ENCODE data around the gene BTG2. TPM values are rescaled to one million over a fixed set of nuclear protein-coding genes. Genes with fewer than 3 reads are reported as not detected.

BTG2 gene
- total RNA-seq, 3 donors from 2014 or later = 82.7 to 271 (median 102) TPM

Other genes starting within 250 kb of the BTG2 start
- not detected for gene MYOG, start 219.5 kb upstream of the BTG2 start, total RNA-seq
- gene ADORA1, start 177.8 kb upstream of the BTG2 start, total RNA-seq = 10 to 100 TPM in 1 of 3 donors, 1 to 10 TPM in 1, under 1 TPM in 1; 0.64 to 14.5 (median 5.2) TPM
- gene MYBPH, start 129.7 kb upstream of the BTG2 start, total RNA-seq = under 1 TPM in 1 of 3 donors, not detected in 2; 0.66 TPM
- gene CHI3L1, start 118.8 kb upstream of the BTG2 start, total RNA-seq = 100 to 1,000 TPM in 2 of 3 donors, 10 to 100 TPM in 1; 14.2 to 638 (median 426) TPM
- gene CHIT1, start 75.8 kb upstream of the BTG2 start, total RNA-seq = 10 to 100 TPM in 1 of 3 donors, 1 to 10 TPM in 1, not detected in 1; 5.1 to 15.2 TPM
- 100 to 1,000 TPM in 1 of 3 donors, 10 to 100 TPM in 2; 79.6 to 132 (median 92.4) TPM for gene FMOD, start 45.6 kb downstream of the BTG2 start, total RNA-seq
- gene PRELP, start 170.3 kb downstream of the BTG2 start, total RNA-seq = 100 to 1,000 TPM in 1 of 3 donors, 10 to 100 TPM in 2; 27.4 to 132 (median 42.0) TPM
- not detected for gene OPTC, start 188.6 kb downstream of the BTG2 start, total RNA-seq

All from breast epithelium (tissue), 3 donors.